Testis (tissue), 3 donors: ENCODE data around the gene SMC1B. TPM values are rescaled to one million over a fixed set of nuclear protein-coding genes. Genes with fewer than 3 reads are reported as not detected.
A peak's percentile ranks its signal among the peaks of the same experiment; 100 is the strongest.

Experiments
- DNase-seq: peaks from one replicate; pipeline ENCODE4 v3.0.0-alpha.2; 2019
- H3K27ac ChIP-seq, 2 donors: fragments of 200-600 bp; sonication (generic); one replicate each; pipeline ENCODE4 v1.5.1; 2019
- H3K27me3 ChIP-seq: fragments of 200-600 bp; sonication (generic); one replicate; pipeline ENCODE4 v1.5.1; 2019
- H3K36me3 ChIP-seq: fragments of 200-600 bp; sonication (generic); one replicate; pipeline ENCODE4 v1.5.1; 2017; ENCODE audit warnings: low read depth; ENCODE audit errors: missing control alignments
- H3K4me1 ChIP-seq: fragments of 200-600 bp; sonication (generic); one replicate; pipeline ENCODE4 v1.5.1; 2019
- H3K4me3 ChIP-seq, 2 donors: fragments of 200-600 bp; sonication (generic); one replicate each; pipeline ENCODE4 v1.5.1; 2017 to 2019
- H3K9me3 ChIP-seq: fragments of 200-600 bp; sonication (generic); one replicate; pipeline ENCODE4 v1.5.1; 2017
- POLR2A ChIP-seq: fragments of 450-650 bp; IDR thresholded peaks from one replicate; pipeline ENCODE4 v1.6.1; 2017; ENCODE audit warnings: antibody characterized with exemption, mild to moderate bottlenecking, moderate library complexity
- WGBS, 2 donors: methylation state at CpG; one replicate each; pipeline ENCODE4 v1.1.5; 2018; 5-methylcytosine and 5-hydroxymethylcytosine counted together
- intact Hi-C: fragments of 100-400 bp; cut with DNase I; formaldehyde crosslinking; loops from one replicate; pipeline ENCODE4 v1.15.1; 2023; ENCODE audit warnings: low total_unique reads
- polyA plus RNA-seq: library from polyadenylated mRNA; stranded (reverse); fragments of 350-450 nt; fragmentation: Illumina TruSeq; extraction: RNeasy Lipid Tissue Mini Kit (QIAGEN cat#74804); gene quantifications from one replicate; pipeline ENCODE4 v1.2.3, GENCODE V29; 2014; ENCODE audit warnings: low read depth, low replicate concordance; ENCODE audit not compliant: insufficient read depth
- total RNA-seq, 2 donors: library from RNA; depleted of rRNA; stranded (reverse); fragments of >200 nt; gene quantifications; one replicate each; pipeline ENCODE4 v1.2.3, GENCODE V29; 2016
- TF ChIP-seq, protein P1 (sequence below), 3 experiments: fragments of 450-650 bp in 2 of 3; fragments of 200-600 bp in 1 of 3; sonication (generic) in 1 of 3; IDR thresholded peaks; one replicate each; pipeline ENCODE4 v1.5.1; 2016 to 2019; ENCODE audit warnings: antibody characterized with exemption in 3 of 3, mild to moderate bottlenecking in 2 of 3, moderate library complexity in 1 of 3

The SMC1B gene
- total and polyA plus RNA-seq, 3 donors from 2014 or later = 10.1 to 46.8 (median 24.7) TPM

DNA sequence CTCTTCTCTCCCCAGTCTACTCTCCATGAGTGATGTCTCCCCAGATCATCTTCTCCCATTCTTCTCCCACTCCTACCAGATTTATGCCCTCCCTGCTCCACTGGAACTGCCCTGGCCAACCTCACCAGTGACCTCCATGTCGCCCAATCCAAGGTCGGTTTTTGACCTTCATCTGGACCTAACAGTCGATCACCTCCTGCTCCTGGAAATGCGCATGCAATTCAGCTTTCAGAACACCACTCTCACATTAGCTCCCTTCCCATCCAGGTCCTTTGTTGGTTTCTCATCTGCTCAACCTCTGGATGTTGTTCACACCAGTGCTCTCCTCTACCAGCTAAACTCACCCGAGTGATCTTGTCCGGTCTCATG is 5.4 kb upstream of the SMC1B start:
- WGBS, 2 donors = 94 to 97% methylated on average over 6 of the region's 6 CpGs
- intact Hi-C loops = no loop called here
- Histone ChIP-seq H3K27ac (no peak overlapping the region), H3K4me3 (no peak overlapping the region), H3K27me3 (no peaks in the 10 kb centered on the region), H3K9me3 (no peaks in the 10 kb centered on the region), H3K36me3 (no peaks in the 10 kb centered on the region), H3K4me1 (no peaks in the 10 kb centered on the region)
- no peak for DNase-seq
- TF ChIP-seq, protein P1, sequence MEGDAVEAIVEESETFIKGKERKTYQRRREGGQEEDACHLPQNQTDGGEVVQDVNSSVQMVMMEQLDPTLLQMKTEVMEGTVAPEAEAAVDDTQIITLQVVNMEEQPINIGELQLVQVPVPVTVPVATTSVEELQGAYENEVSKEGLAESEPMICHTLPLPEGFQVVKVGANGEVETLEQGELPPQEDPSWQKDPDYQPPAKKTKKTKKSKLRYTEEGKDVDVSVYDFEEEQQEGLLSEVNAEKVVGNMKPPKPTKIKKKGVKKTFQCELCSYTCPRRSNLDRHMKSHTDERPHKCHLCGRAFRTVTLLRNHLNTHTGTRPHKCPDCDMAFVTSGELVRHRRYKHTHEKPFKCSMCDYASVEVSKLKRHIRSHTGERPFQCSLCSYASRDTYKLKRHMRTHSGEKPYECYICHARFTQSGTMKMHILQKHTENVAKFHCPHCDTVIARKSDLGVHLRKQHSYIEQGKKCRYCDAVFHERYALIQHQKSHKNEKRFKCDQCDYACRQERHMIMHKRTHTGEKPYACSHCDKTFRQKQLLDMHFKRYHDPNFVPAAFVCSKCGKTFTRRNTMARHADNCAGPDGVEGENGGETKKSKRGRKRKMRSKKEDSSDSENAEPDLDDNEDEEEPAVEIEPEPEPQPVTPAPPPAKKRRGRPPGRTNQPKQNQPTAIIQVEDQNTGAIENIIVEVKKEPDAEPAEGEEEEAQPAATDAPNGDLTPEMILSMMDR (IDR thresholded peaks at IDR 0.05) = no peak
- TF ChIP-seq POLR2A = no peak

GRCh38 chr22:45418056-45418769 is 4.8 kb upstream of the SMC1B start:
- no peaks in the 10 kb centered on the region for H3K36me3 ChIP-seq
- H3K27ac ChIP-seq = no peak overlapping the region
- no peak for DNase-seq
- H3K4me3 ChIP-seq = no peak overlapping the region
- no peaks in the 10 kb centered on the region for H3K27me3 ChIP-seq
- TF ChIP-seq, protein P1 (IDR thresholded peaks at IDR 0.05) = no peak
- TF ChIP-seq POLR2A = no peak
- H3K4me1 ChIP-seq = peaks cover 3% of the 10 kb centered on the region
- no peaks in the 10 kb centered on the region for H3K9me3 ChIP-seq
- intact Hi-C loops = no loop called here
- WGBS, 2 donors = 96 to 97% methylated on average over 10 to 16 of the region's 16 CpGs

DNA sequence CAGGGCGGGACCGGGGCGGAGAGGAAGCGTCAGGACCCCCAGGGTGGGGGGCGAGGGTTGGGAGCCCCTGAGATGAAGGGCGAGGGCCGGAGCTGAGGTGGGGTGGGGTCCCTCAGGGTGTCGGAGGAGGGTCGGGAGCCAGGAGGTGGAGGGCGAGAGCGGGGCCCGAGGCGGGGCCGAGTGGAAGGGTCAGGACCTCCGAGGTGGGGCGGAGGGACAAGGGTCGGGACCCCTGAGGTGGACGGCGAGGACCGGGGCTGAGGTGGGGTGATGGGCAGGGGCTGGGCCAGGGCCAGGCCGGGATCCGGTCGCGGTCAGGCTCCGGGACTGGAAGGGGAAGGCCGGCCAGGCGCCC is 409 bp downstream of the SMC1B start:
- intact Hi-C loops = no loop called here
- TF ChIP-seq, protein P1 (IDR thresholded peaks at IDR 0.05) = no peak
- TF ChIP-seq POLR2A = no peak
- Histone ChIP-seq H3K9me3 (no peaks in the 10 kb centered on the region), H3K4me3 (peak overlapping the region; percentile 60 to 63), H3K36me3 (no peaks in the 10 kb centered on the region), H3K4me1 (peaks cover 4% of the 10 kb centered on the region), H3K27ac (peak overlapping the region; percentile 59 to 75), H3K27me3 (no peaks in the 10 kb centered on the region)
- 76 to 81% methylated on average over 16 to 27 of the region's 27 CpGs for WGBS, 2 donors
- DNase-seq = no peak

GRCh38 chr22:45407793-45408192 is 5.6 kb downstream of the SMC1B start:
- Histone ChIP-seq H3K27ac (no peak overlapping the region), H3K4me1 (no peaks in the 10 kb centered on the region), H3K9me3 (no peaks in the 10 kb centered on the region), H3K36me3 (no peaks in the 10 kb centered on the region), H3K4me3 (no peak overlapping the region), H3K27me3 (no peaks in the 10 kb centered on the region)
- TF ChIP-seq, protein P1 (IDR thresholded peaks at IDR 0.05) = no peak
- no peak for TF ChIP-seq POLR2A
- no peak for DNase-seq
- 93 to 96% methylated on average over 5 of the region's 5 CpGs for WGBS, 2 donors
- intact Hi-C loops = no loop called here

- no peaks in the 10 kb centered on the region for H3K4me1 ChIP-seq
- TF ChIP-seq, protein P1 (IDR thresholded peaks at IDR 0.05) = no peak
- no peak for TF ChIP-seq POLR2A
- no peaks in the 10 kb centered on the region for H3K36me3 ChIP-seq
- WGBS, 2 donors = 62 to 63% methylated on average over 3 of the region's 3 CpGs
- H3K9me3 ChIP-seq = no peaks in the 10 kb centered on the region
- H3K4me3 ChIP-seq = no peak overlapping the region
- no peak overlapping the region for H3K27ac ChIP-seq
- DNase-seq = no peak
- intact Hi-C loops = no loop called here
- H3K27me3 ChIP-seq = no peaks in the 10 kb centered on the region
Measured at GRCh38 chr22:45402466-45402985, 10.9 kb downstream of the SMC1B start.
